Esophagus squamous epithelium (tissue), 5 donors: ENCODE results near the gene HELB. TPM values are rescaled to one million over a fixed set of nuclear protein-coding genes. Genes with fewer than 3 reads are reported as not detected.
A peak's percentile ranks its signal among the peaks of the same experiment; 100 is the strongest.

Source experiments
- DNase-seq: peaks from one replicate; lab custom pipeline; 2025; lab: John Stamatoyannopoulos, UW
- H3K27ac ChIP-seq, 4 donors: fragments of 200-600 bp; sonication (generic); one replicate each; pipeline ENCODE4 v1.5.1; 2016 to 2019; ENCODE audit warnings: mild to moderate bottlenecking in 1 of 4
- H3K27me3 ChIP-seq, 4 donors: fragments of 200-600 bp; sonication (generic); 1 replicate in 3 of 4; 2 replicates in 1 of 4; pipeline versions ENCODE4 v1.5.1 to v1.6.0; 2017 to 2021; ENCODE audit warnings: antibody characterized with exemption in 1 of 4
- H3K36me3 ChIP-seq, 3 donors: fragments of 200-600 bp; sonication (generic); one replicate each; pipeline ENCODE4 v1.5.1; 2016 to 2019
- H3K4me1 ChIP-seq, 3 donors: fragments of 200-600 bp; sonication (generic); one replicate each; pipeline ENCODE4 v1.5.1; 2017 to 2019
- H3K4me3 ChIP-seq, 4 donors: fragments of 200-600 bp; sonication (generic); 1 replicate in 3 of 4; 2 replicates in 1 of 4; pipeline ENCODE4 v1.5.1; 2016 to 2019; ENCODE audit warnings: mild to moderate bottlenecking in 2 of 4, moderate library complexity in 1 of 4
- H3K9me3 ChIP-seq, 3 donors: fragments of 200-600 bp; sonication (generic); one replicate each; pipeline ENCODE4 v1.5.1; 2016 to 2019
- POLR2A ChIP-seq, 4 donors: fragments of 450-650 bp; IDR thresholded peaks; one replicate each; pipeline ENCODE4 v1.6.1; 2017; ENCODE audit warnings: antibody characterized with exemption in 4 of 4, mild to moderate bottlenecking in 4 of 4, moderate library complexity in 3 of 4
- WGBS, 2 donors: methylation state at CpG; one replicate each; pipeline ENCODE4 v1.1.5; 2018; 5-methylcytosine and 5-hydroxymethylcytosine counted together
- intact Hi-C: fragments of 100-400 bp; cut with DNase I; formaldehyde crosslinking; loops from one replicate; pipeline ENCODE4 v1.15.0; 2022
- total RNA-seq, 4 donors: library from RNA; depleted of rRNA; stranded (reverse); fragments of >200 nt; gene quantifications; one replicate each; pipeline ENCODE4 v1.1.0, GENCODE V29; 2016
- TF ChIP-seq, protein P1 (sequence below), 6 experiments: fragments of 450-650 bp in 4 of 6; fragments of 200-600 bp in 2 of 6; sonication (generic) in 2 of 6; IDR thresholded peaks; one replicate each; pipeline ENCODE4 v1.5.1; 2016 to 2019; ENCODE audit warnings: antibody characterized with exemption in 6 of 6, mild to moderate bottlenecking in 4 of 6, moderate library complexity in 4 of 6
- donor health status: DM: yes; HTN: yes; CAD: no.

The HELB gene
- total RNA-seq, 4 donors from 2014 or later, result 0.76 to 5.3 (median 1.8) TPM

DNA sequence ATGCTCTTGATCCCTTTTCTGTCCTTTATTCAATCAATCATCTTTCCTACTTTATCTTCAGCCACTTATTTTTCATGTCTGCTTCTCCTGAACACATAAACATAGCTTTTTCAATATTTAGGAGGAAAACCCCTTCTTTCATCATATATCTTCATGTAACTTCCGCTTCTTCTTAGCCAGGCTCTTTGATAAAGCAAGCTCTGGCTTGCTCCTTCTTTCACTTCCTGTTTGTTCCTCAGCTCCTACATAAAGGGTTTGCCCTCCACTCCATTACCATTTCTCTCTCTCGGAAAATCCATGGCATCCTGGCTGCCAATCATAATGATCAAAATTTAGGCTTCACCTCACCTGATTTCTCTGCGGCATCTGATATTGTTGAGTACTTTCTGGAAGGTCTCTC, 33.7 kb upstream of the HELB start:
- H3K9me3 ChIP-seq, result no peaks in the 10 kb centered on the region
- WGBS, 2 donors, result 49 to 56% methylated on average over 3 of the region's 3 CpGs
- no peak overlapping the region for H3K4me3 ChIP-seq
- H3K4me1 ChIP-seq, result no peaks in the 10 kb centered on the region
- no peak overlapping the region for H3K27ac ChIP-seq
- no peaks in the 10 kb centered on the region for H3K27me3 ChIP-seq
- intact Hi-C loops, result no loop called here
- no peak for DNase-seq
- H3K36me3 ChIP-seq, result no peaks in the 10 kb centered on the region
- no peak for TF ChIP-seq POLR2A (IDR thresholded peaks at IDR 0.05)
- TF ChIP-seq, protein P1, sequence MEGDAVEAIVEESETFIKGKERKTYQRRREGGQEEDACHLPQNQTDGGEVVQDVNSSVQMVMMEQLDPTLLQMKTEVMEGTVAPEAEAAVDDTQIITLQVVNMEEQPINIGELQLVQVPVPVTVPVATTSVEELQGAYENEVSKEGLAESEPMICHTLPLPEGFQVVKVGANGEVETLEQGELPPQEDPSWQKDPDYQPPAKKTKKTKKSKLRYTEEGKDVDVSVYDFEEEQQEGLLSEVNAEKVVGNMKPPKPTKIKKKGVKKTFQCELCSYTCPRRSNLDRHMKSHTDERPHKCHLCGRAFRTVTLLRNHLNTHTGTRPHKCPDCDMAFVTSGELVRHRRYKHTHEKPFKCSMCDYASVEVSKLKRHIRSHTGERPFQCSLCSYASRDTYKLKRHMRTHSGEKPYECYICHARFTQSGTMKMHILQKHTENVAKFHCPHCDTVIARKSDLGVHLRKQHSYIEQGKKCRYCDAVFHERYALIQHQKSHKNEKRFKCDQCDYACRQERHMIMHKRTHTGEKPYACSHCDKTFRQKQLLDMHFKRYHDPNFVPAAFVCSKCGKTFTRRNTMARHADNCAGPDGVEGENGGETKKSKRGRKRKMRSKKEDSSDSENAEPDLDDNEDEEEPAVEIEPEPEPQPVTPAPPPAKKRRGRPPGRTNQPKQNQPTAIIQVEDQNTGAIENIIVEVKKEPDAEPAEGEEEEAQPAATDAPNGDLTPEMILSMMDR (IDR thresholded peaks at IDR 0.05), result no peak

DNA sequence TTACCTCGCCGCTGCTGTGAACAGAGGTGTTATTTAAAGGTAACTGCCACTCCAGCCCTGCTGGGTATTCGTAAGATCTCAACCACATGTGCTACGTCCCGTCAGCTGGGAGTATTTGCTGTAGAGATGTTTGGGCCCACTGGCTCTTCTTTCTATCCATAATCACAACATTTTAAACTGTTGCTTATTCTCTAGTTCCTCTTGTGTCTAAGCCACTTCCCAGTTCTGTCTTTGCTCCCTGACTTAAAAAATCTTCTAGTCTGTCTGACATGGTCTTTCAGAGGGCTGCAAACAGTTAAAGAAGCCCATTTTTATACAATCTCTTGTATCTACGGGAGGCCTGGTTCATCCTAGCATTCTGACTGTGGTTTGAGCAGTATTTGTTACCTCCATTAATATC, 33.2 kb upstream of the HELB start:
- H3K4me1 ChIP-seq, result no peaks in the 10 kb centered on the region

GRCh38 chr12:66269757-66270383, 32.4 kb upstream of the HELB start:
- H3K4me1 ChIP-seq, result no peaks in the 10 kb centered on the region
- WGBS, 2 donors, result 51 to 54% methylated on average over 5 of the region's 5 CpGs
- peak overlapping the region in 1 of 4 donors; percentile 7 for H3K27ac ChIP-seq
- intact Hi-C loops, result no loop called here
- DNase-seq, result no peak
- TF ChIP-seq, protein P1 (IDR thresholded peaks at IDR 0.05), result peak; percentile 37 to 68 (median 58)
- TF ChIP-seq POLR2A (IDR thresholded peaks at IDR 0.05), result no peak
- no peaks in the 10 kb centered on the region for H3K9me3 ChIP-seq
- H3K27me3 ChIP-seq, result no peaks in the 10 kb centered on the region
- no peak overlapping the region for H3K4me3 ChIP-seq
- H3K36me3 ChIP-seq, result no peaks in the 10 kb centered on the region

More for the DNA sequence above, 33.2 kb upstream of the HELB start:
- Histone ChIP-seq H3K9me3 (no peaks in the 10 kb centered on the region), H3K4me3 (no peak overlapping the region), H3K27me3 (no peaks in the 10 kb centered on the region), H3K36me3 (no peaks in the 10 kb centered on the region), H3K27ac (peak overlapping the region in 1 of 4 donors; percentile 7)
- TF ChIP-seq, protein P1 (IDR thresholded peaks at IDR 0.05), result no peak
- TF ChIP-seq POLR2A (IDR thresholded peaks at IDR 0.05), result no peak
- no peak for DNase-seq
- intact Hi-C loops, result no loop called here
- 84% methylated on average over 6 of the region's 6 CpGs for WGBS, 2 donors

DNA sequence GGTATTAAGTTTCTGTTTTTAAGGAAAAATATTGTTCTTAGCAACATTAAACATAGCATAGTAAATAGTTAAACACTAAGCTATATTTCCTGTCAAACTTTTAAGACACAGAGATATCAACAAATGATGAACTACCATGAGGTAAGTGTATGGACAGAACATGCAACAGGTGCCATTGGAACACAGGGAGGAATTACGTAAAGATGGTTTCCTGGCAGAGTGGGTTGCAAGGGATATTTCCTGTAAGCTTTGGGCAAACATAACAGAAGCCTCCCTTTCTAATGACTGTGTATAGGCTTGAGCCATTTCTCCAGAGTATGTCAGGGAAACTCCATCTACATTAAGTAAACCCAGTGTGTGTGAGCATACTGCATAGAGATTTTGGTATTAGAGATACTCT, 31.7 kb upstream of the HELB start:
- no peaks in the 10 kb centered on the region for H3K27me3 ChIP-seq
- H3K27ac ChIP-seq, result no peak overlapping the region
- no peak for DNase-seq
- H3K36me3 ChIP-seq, result no peaks in the 10 kb centered on the region
- WGBS, 2 donors, result 75 to 84% methylated on average over 1 of the region's 1 CpG
- no peak for TF ChIP-seq POLR2A (IDR thresholded peaks at IDR 0.05)
- TF ChIP-seq, protein P1 (IDR thresholded peaks at IDR 0.05), result no peak
- no peak overlapping the region for H3K4me3 ChIP-seq
- no peaks in the 10 kb centered on the region for H3K4me1 ChIP-seq
- intact Hi-C loops, result no loop called here
- no peaks in the 10 kb centered on the region for H3K9me3 ChIP-seq

DNA sequence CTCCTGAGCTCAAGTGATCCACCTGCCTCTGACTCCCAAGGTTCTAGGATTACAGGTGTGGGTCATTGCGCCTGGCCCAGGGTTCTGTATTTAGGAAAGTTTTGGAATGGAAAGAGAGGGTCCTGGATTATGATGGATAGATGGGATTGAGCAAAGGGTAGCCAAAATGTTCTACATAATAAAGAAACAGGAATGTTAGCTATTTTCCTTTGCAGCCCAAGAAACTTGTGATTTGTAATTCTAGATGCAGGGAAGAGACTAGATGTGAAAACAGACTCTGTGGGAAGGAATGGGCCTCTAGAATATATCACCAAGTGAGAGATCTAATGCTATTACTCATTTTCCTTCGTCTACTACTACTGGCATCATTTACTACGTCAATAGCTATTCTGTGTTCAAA, 29.6 kb upstream of the HELB start:
- no peaks in the 10 kb centered on the region for H3K27me3 ChIP-seq
- no peak overlapping the region for H3K4me3 ChIP-seq
- no peak for DNase-seq
- H3K27ac ChIP-seq, result no peak overlapping the region
- TF ChIP-seq POLR2A (IDR thresholded peaks at IDR 0.05), result no peak
- TF ChIP-seq, protein P1 (IDR thresholded peaks at IDR 0.05), result no peak
- no peaks in the 10 kb centered on the region for H3K9me3 ChIP-seq
- H3K4me1 ChIP-seq, result no peaks in the 10 kb centered on the region
- H3K36me3 ChIP-seq, result no peaks in the 10 kb centered on the region
- WGBS, 2 donors, result 60 to 65% methylated on average over 3 of the region's 3 CpGs
- intact Hi-C loops, result no loop called here
